GM15510 (cell line): ENCODE data around the gene ELK3.

Source experiments
- POLR2A ChIP-seq: IDR thresholded peaks from 3 replicates; pipeline ENCODE4 v1.6.1; 2011; ENCODE audit warnings: borderline replicate concordance; ENCODE audit not compliant: insufficient read length; ENCODE audit errors: extremely low read depth

ELK3 gene

DNA sequence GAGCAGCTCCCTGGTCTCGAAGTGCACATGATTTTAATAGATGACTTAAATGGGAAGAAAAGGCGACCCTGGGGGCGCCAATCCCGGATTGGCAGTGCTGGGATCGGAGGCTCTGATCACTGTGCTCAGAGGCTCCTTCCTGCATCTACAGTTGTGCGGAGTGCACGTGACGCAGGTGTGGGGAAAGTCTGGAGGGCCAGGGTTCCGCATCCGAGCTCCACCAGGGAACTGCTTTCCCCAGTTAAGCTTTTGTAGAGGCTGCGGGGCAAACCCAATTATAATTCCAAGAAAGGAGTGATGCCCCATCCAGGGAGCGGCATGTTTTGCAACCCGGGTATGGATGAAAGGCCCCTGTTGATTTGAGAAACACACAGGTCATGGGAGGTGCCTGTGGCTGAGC, 36.5 kb downstream of the ELK3 start:
- TF ChIP-seq POLR2A: no peak

DNA sequence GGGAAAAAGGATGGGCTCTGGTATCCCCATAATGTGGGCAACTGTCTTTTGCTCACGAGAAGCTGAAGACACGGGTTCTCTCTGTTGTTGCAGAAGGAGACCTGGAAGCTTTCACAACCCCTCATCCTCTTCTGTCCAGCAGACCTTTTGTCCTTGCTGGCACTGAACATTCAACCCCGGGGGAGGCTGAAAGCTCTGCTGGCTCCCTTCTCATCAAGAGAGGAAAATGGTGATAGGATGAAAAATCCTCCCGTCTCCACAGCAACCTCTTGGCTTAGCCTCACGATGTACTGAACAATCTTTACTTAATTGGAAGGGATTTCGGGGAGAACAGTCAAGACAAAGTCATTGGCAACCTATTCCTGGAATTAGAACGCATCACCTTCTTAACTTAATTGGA, 39.0 kb downstream of the ELK3 start:
- no peak for TF ChIP-seq POLR2A

DNA sequence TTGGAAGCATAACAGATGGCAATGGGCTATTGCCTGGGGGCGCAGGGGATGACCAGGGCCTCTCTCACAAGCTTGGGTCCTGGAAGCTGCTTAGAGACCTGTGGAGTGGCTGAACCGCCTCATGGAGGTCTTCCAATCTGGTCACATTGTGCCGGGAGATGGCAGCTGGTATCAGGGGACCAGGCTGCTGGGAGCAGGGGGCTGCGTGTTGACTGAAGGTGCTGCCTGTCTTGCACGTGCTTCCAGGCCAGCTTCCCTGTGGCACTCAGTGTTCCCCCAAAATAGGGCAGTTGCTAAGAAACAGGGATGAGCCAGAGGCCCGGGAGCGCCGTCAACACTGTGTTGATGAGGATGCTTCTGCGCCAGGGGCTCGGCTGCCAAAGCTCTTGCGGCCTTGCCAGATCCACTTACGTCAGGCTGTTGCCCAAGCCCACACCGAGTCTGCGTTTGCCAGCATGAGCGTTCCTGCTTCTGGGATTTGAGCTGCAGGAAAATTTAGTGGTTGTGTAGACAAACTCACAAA, 39.8 kb downstream of the ELK3 start:
- TF ChIP-seq POLR2A: no peak

DNA sequence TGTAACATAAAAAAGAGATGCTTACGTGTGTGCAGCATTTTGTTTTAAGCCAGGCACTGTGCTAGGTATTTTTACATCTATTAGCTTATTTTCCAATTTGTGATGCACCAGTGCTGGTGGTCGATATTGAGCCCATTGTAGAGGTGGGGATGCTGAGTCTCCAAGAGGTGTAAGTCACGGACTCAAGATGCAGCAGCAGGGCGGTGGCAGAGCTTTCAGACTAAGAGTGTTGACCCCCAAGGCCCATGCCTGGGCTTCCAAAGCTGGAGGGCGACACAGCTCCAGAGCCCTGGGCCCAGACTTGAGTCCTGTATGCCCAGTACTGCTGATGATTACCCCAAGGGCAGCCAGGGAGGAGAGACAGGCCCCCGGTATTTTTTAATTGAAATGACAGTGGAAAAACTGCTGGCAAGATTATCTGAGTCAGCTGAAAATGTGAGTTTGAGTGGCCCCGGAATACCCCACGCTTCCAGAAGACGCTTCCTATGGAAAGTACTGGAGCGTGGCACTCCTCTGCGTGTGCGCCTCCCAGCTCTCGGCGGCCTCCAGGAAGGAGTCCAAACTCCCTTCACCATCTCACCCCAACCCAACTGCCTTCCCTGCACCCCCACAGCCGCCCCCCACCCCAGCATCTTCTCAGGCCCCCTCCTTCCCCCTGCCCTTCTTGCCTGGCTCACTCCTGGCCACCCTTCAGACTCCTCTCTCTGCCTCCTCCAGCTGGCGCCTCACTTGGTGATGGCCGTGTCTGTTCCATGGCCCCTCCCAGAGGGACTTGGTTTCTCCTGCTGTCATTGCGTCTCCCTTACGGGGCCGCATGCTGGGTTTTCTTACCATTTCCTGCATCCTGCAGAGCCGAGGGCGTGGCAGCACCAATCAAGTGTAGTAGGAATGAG, 40.7 kb downstream of the ELK3 start:
- TF ChIP-seq POLR2A: no peak

DNA sequence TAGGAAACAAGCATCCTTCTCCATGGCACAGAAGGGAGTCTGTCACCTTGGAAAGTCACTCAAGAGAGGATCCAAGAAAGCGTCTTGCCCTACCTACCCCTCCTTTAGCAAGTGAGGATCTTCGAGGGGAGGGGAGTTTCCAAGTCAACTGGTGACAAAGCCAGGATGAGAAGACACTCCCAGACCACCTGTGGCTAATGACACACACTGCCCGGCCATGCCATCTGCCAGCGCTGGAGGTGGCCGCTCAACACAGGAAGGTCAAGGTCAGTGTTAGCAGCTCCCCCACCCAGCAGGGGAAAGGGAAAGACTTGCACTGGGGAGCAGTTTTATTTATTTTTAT, 41.3 kb downstream of the ELK3 start:
- no peak for TF ChIP-seq POLR2A

DNA sequence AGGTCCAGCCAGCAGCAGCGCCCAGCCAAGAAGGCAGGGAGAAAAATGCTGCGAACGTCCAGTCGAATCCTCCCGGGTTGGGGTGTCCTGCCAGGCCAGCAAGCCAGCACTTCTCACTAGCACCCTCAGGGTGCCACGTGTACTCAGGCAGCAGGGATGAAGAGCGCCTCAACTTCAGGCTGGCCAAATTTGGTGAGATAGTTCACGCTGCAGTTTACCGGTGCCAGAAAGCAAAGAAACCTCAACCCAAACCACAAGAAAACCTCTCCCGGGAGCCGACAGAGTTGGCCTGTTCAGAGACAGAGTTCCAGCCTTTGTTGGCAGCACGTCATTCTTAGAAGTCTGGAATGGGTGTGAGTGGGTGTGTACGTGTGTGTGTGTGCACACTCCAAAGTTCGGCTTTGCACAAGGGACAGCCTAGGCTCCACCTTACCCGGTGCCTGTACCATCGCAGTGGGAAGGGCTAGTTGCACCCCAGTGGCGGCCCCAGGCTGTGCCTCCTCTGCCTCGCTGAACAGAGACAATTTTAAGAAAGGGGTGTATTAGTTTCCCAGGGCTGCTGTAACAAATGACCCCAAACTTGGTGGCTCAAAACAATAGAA, 42.1 kb downstream of the ELK3 start:
- TF ChIP-seq POLR2A: no peak

DNA sequence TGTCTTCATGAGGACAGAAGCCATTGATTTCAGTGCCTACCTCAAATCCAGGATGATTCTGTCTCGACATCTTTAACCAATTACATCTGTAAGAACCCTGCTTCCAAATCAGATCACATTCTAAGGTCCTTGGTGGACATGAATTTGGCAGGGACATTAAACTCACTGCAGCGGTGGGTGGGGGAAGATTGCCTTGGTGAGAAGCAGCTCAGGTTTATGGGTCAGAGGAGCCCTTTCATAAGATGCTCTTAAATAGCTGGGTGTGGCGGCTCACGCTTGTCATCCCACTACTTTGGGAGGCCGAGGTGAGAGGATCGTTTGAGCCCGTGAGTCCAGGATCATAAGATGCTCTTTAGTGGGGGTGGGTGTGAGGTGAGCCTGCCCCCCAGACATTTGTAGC, 42.9 kb downstream of the ELK3 start:
- no peak for TF ChIP-seq POLR2A

DNA sequence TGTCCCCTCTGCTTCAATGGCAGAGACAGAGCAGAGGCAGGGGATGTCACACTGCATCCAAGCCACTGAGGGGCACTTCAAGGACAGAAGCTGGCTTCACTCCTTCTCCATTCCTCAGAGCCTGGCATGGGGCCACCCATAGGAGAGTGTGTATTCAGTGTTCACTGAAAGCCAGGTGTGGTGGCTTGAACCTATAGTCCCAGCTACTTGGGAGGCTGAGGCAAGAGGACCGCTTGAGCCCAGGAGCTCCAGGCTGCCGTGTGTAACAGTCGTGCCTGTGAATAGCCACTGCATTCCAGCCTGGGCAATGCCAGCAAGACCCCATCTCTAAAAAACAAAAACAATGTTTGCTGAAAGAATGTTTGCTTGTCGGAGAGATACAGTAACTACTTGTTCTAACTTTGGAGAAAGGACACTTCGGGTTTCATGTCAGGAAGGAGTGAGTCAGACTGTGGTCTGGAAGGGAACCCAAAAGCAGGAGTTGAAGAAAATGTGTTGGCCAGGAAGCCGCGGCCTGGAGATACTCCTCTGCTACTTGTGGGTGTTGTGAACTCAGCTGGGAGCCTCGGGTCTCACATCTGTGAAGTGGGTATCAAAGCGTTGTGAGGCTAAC, 43.4 kb downstream of the ELK3 start:
- no peak for TF ChIP-seq POLR2A

DNA sequence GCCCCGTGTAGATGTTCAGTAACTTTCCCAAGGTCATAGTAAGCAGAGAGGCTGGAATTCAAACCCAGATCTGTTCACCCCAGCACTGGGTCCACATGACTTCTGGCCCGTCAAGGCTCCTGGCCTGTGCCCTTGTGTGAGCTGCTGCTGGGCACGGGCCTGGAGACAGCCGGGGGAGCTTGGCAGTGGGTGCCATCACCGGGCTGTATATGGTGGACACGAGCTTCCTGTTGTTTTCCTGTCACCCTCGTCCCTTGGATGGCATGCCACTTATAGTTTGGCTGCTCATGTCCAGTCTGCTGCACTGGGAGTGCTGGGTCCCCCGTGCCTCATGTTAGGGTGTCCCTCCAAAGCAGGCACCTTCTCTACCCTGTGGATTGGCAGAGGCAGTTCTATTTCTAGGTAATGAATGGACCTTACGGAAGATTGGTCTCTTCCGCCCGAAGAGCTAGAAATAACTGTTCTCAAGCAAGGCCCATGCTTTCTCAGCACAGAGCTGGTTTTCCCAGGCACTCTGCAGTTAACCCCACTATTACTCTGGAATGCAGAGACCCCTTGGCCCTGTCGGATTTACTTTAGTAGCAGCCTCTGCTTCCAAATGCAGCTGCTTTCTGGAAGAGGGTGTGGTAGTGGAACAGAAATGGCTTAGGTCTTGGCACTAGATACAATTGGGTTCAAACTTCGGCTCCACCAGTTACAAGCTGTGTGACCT, 44.3 kb downstream of the ELK3 start:
- no peak for TF ChIP-seq POLR2A

DNA sequence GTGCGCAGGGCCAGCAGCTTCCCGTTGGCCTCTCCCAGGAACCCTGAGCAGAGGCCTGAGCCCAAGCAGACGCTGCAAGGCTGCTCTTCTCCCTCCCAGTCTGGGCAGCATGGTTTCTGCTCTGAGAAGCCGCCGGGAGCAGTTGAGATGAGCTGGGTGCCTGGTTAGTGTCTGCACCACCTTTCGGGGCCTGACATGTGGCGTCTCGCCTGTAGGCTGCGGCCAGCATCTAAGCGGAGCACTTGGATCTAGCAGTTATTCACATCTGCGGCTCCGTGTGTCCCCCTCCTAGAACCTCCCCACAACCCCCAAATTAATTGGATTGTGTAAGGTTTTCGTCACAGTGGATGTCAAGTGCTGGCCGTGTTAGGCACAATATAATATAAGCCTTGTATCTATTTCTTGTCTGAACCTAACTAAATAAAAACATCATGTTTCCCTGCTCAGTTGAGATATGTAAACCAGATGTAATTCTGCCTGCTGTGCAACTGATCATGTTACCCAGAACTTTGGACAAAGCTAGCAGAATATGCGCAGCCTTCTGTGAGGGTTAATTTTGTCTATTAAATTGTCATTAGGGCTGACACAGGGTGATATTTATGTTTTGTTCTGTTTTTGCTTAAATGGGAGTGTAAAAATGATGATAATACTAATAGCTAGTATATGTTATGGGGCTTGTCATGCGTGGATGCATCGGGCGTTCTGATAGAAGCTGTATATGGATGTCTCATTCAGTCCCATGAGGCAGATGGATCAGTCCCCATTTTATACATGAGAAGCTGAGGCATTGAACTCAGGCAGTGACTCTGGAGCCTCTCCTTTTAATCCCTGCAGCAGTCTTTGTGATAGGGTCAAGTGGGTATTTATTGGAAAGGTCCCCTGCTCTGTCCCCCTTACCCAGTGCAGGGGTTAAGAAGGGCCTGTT, 45.8 kb downstream of the ELK3 start:
- TF ChIP-seq POLR2A: no peak

DNA sequence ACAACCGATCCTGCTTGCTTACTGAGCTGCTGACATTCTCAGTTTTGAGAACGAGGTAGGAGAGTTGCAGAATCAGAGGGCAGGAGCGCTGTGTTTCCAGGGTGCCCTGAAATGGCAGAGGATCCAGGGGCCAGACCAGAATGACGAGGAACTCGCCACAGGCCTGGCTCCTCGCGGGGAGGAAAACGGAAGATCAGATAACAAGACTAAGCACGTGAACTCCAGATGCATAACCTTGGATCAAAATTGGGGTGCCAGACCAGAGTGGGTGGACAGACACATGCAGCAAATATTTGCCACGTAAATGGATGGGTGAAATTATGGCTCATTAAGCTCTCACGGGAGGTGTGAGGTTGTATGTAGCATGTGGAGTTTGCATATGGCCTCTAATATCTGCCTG, 46.5 kb downstream of the ELK3 start:
- no peak for TF ChIP-seq POLR2A

DNA sequence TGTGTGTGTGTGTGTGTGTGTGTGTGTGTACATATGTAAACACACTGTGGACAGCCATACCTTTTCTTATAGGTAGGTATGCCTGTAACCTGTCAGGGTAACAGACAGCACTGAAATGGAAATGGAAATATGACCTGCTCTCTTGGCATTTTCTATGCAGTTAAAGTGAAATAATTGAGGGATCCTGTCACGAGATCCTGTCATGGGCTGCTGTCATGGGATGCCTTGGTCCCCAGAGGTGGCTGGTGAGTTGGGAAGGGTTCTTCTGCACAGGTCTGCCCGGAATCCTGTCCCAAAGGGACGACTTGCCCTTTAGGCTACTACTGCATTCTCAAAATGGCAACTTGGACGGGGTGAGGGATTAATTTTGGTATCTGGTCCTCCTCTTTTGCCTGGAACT, 47.3 kb downstream of the ELK3 start:
- no peak for TF ChIP-seq POLR2A

DNA sequence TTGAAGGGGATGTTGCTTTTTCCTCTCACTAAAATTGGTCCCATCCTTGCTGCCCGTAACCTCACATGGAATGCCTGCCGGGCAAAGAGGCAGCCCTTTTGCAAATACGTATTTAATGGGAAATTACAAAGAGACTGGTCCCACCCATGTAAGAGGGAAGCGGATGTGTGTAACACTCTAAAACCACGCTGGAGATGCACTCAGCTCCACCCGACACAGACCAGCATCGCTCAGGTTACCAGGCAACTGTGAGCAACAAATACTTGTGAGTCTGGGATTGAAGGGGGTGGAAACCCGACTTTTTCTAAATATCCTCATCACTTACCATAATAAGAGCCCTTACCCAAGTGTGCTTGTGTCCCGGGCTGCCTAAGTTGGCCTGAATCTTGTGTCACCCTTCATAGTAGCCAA, 47.7 kb downstream of the ELK3 start:
- no peak for TF ChIP-seq POLR2A

DNA sequence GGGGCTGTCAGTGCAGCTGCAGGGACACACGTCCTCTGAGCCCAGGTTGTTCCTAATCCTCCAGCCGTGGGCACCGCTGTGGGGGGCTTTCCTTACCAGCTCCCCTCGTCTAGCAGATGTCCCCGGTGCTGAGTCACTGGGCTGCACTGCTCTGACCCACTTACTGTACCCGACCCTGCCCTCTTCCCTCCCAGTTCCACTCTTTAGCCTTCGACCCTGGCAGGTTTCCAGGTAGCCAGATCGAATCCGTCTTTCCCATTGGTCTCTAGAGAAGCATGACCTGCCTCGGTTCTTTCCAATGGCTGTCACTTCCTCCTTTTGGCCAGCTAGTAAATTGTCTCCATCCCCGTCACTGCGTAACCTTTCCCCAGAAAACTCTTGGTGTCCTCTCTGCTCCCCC, 48.4 kb downstream of the ELK3 start:
- no peak for TF ChIP-seq POLR2A
